Amniotic epithelial cell (primary cell): ENCODE results near the gene RBMS1.
A peak's percentile ranks its signal among the peaks of the same experiment; 100 is the strongest.
"Not testable (repeated sequence)": the region's sequence is repeated elsewhere in the genome, so short reads cannot be mapped to it uniquely, and the experiment has no call there.

ENCODE experiments used
- DNase-seq: peaks from one replicate; pipeline ENCODE4 v3.0.0-alpha.2; 2010; ENCODE audit warnings: low read depth

RBMS1 gene

GRCh38 chr2:160501370-160501769, 7.8 kb upstream of the RBMS1 start:
- DNase-seq = no peak

GRCh38 chr2:160499865-160500264, 6.3 kb upstream of the RBMS1 start:
- DNase-seq = no peak

- no peak for DNase-seq
Observed at GRCh38 chr2:160498137-160498536, 4.5 kb upstream of the RBMS1 start.

GRCh38 chr2:160494201-160494644, 616 bp upstream of the RBMS1 start:
- DNase-seq = no peak

- peak; percentile 56 for DNase-seq
Observed at GRCh38 chr2:160492401-160493226, 993 bp downstream of the RBMS1 start.

GRCh38 chr2:160491911-160492371, 1.7 kb downstream of the RBMS1 start:
- DNase-seq = peak; percentile 81

GRCh38 chr2:160490733-160491685, 2.6 kb downstream of the RBMS1 start:
- DNase-seq = no peak

- DNase-seq = peak; percentile 61
Observed at GRCh38 chr2:160489111-160489510, 4.5 kb downstream of the RBMS1 start.

- not testable (repeated sequence) for DNase-seq
Observed at GRCh38 chr2:160488289-160488688, 5.3 kb downstream of the RBMS1 start.

GRCh38 chr2:160486341-160486740, 7.3 kb downstream of the RBMS1 start:
- DNase-seq = peak; percentile 77

- no peak for DNase-seq
Observed at GRCh38 chr2:160484859-160485520, 8.6 kb downstream of the RBMS1 start.

GRCh38 chr2:160482673-160483072, 10.9 kb downstream of the RBMS1 start:
- DNase-seq = peak; percentile 53

GRCh38 chr2:160479269-160479668, 14.3 kb downstream of the RBMS1 start:
- DNase-seq = no peak

- DNase-seq = no peak
Observed at GRCh38 chr2:160478660-160479059, 14.9 kb downstream of the RBMS1 start.

- DNase-seq = peak; percentile 69
Observed at GRCh38 chr2:160477032-160477431, 16.6 kb downstream of the RBMS1 start.

- DNase-seq = peak; percentile 50
Observed at GRCh38 chr2:160474891-160475787, 18.5 kb downstream of the RBMS1 start.

GRCh38 chr2:160474319-160474645, 19.3 kb downstream of the RBMS1 start:
- peak; percentile 89 for DNase-seq

- DNase-seq = no peak
Observed at GRCh38 chr2:160473468-160474318, 19.9 kb downstream of the RBMS1 start.

GRCh38 chr2:160472839-160473251, 20.8 kb downstream of the RBMS1 start:
- DNase-seq = no peak

- no peak for DNase-seq
Observed at GRCh38 chr2:160471950-160472349, 21.7 kb downstream of the RBMS1 start.
